ENCODE data around the gene MEGF11.

DNA sequence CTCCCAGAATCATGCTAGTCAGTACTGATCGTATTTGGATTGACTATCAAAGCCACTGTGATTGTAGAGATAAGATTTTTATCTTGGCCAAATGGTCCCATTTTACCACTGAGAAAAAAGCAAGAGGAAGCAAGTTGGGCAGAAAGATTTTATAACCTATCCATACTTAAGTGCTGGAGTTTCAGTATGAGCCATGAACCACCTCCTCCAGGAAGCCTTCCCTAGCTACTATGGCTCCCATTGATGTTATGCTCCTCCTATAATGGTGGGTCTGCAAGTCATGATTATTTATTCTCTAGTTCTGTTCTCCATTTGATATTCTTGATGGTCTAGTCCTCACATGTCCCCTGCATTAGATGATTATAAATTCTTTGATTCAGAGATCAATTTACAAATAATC, 6.6 kb downstream of the MEGF11 start:
- TF ChIP-seq, protein P1, sequence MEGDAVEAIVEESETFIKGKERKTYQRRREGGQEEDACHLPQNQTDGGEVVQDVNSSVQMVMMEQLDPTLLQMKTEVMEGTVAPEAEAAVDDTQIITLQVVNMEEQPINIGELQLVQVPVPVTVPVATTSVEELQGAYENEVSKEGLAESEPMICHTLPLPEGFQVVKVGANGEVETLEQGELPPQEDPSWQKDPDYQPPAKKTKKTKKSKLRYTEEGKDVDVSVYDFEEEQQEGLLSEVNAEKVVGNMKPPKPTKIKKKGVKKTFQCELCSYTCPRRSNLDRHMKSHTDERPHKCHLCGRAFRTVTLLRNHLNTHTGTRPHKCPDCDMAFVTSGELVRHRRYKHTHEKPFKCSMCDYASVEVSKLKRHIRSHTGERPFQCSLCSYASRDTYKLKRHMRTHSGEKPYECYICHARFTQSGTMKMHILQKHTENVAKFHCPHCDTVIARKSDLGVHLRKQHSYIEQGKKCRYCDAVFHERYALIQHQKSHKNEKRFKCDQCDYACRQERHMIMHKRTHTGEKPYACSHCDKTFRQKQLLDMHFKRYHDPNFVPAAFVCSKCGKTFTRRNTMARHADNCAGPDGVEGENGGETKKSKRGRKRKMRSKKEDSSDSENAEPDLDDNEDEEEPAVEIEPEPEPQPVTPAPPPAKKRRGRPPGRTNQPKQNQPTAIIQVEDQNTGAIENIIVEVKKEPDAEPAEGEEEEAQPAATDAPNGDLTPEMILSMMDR (IDR thresholded peaks at IDR 0.05) = no peak
- TF ChIP-seq POLR2A (IDR thresholded peaks at IDR 0.05; ENCODE audit: low read depth) = no peak
- TF ChIP-seq POLR2AphosphoS5 (IDR thresholded peaks at IDR 0.05) = no peak
- TF ChIP-seq EP300 (IDR thresholded peaks at IDR 0.05) = no peak
